PC-3 (cell line): Measurements from ENCODE around the gene CLDN24. TPM values are rescaled to one million over a fixed set of nuclear protein-coding genes. Genes with fewer than 3 reads are reported as not detected.

Source experiments
- ATAC-seq: fragments of 200-7000 bp; cut with Tn5 transposase; 2 replicates; pipeline ENCODE4 v1.9.1; 2020; ENCODE audit warnings: mild to moderate bottlenecking, moderate library complexity
- BruUV-seq: library from RNA; stranded (reverse); fragments of 400-500 nt; replicated peaks from 2 replicates; lab custom pipeline; 2021; lab: Mats Ljungman, UMichigan
- CTCF ChIA-PET: fragments of 300-600 bp; sonication (Branson Sonifier 250); formaldehyde crosslinking; loops from one replicate; lab custom pipeline; 2022; ENCODE audit warnings: antibody characterized with exemption; lab: Charles Lee
- POLR2A ChIA-PET: fragments of 300-600 bp; sonication (Branson Sonifier 250); formaldehyde crosslinking; loops from one replicate; lab custom pipeline; 2022; ENCODE audit warnings: antibody characterized with exemption; ENCODE audit not compliant: unreplicated experiment; lab: Charles Lee
- DNase-seq: peaks from one replicate; pipeline ENCODE4 v3.0.0-alpha.2; 2015
- H2AFZ ChIP-seq: fragments of 300-600 bp; sonication (generic); 2 replicates; pipeline ENCODE4 v1.6.0; 2016; ENCODE audit warnings: antibody characterized with exemption, low read length
- H3F3A ChIP-seq: fragments of 300-600 bp; sonication (generic); one replicate; pipeline ENCODE4 v1.6.0; 2017; ENCODE audit warnings: antibody characterized with exemption, low read length, control low read depth, mild to moderate bottlenecking; ENCODE audit not compliant: unreplicated experiment
- H3K27ac ChIP-seq: fragments of 300-600 bp; sonication (generic); 2 replicates; pipeline ENCODE4 v1.5.1; 2016; ENCODE audit warnings: mild to moderate bottlenecking, low read length
- H3K27me3 ChIP-seq: fragments of 300-600 bp; sonication (generic); 2 replicates; pipeline ENCODE4 v1.6.1; 2016; ENCODE audit warnings: low read length, mixed read lengths
- H3K36me3 ChIP-seq: fragments of 300-600 bp; sonication (generic); 2 replicates; pipeline ENCODE4 v1.6.1; 2016; ENCODE audit warnings: low read depth, mixed run types, low read length, mixed read lengths
- H3K4me1 ChIP-seq: fragments of 300-600 bp; sonication (generic); 2 replicates; pipeline ENCODE4 v1.5.1; 2016; ENCODE audit warnings: low read length; ENCODE audit not compliant: insufficient read depth
- H3K4me2 ChIP-seq: fragments of 300-600 bp; sonication (generic); 2 replicates; pipeline ENCODE4 v1.6.0; 2016; ENCODE audit warnings: low read length
- H3K4me3 ChIP-seq: fragments of 300-600 bp; sonication (generic); 2 replicates; pipeline ENCODE4 v1.5.1; 2016; ENCODE audit warnings: mild to moderate bottlenecking, low read length, mixed read lengths
- H3K79me2 ChIP-seq: fragments of 300-600 bp; sonication (generic); 2 replicates; pipeline ENCODE4 v1.6.1; 2017; ENCODE audit warnings: low read length, mixed read lengths
- H3K9ac ChIP-seq: fragments of 300-600 bp; sonication (generic); 2 replicates; pipeline ENCODE4 v1.6.0; 2016; ENCODE audit warnings: mild to moderate bottlenecking, low read length
- H3K9me2 ChIP-seq: fragments of 300-600 bp; sonication (generic); replicated peaks from 2 replicates; pipeline ENCODE4 v1.6.1; 2016; ENCODE audit warnings: mixed run types, low read length, mixed read lengths
- H3K9me3 ChIP-seq: fragments of 300-600 bp; sonication (generic); 2 replicates; pipeline ENCODE4 v1.6.1; 2016; ENCODE audit warnings: low read length, mixed read lengths
- H4K20me1 ChIP-seq: fragments of 300-600 bp; sonication (generic); 2 replicates; pipeline ENCODE4 v1.6.1; 2016; ENCODE audit warnings: low read length, mixed read lengths
- EZH2 ChIP-seq: fragments of 300-600 bp; sonication (generic); IDR thresholded peaks from one replicate; pipeline ENCODE4 v1.6.1; 2017; ENCODE audit warnings: antibody characterized with exemption, mild to moderate bottlenecking, low read length; ENCODE audit not compliant: unreplicated experiment
- EZH2phosphoT487 ChIP-seq: fragments of 300-600 bp; sonication (generic); IDR thresholded peaks from 2 replicates; pipeline ENCODE4 v1.6.1; 2018; ENCODE audit warnings: mild to moderate bottlenecking, antibody characterized with exemption, low read length, borderline replicate concordance
- intact Hi-C: fragments of 100-400 bp; cut with micrococcal nuclease; formaldehyde crosslinking; loops from 2 replicates; pipeline ENCODE4 v1.9.0; 2023
- total RNA-seq: library from RNA; depleted of rRNA; stranded (reverse); fragments of >200 nt; gene quantifications from 2 replicates; pipeline ENCODE4 v1.2.3, GENCODE V29; 2014
- TF ChIP-seq, protein P1 (sequence below): fragments of 300-600 bp; sonication (generic); conservative IDR thresholded peaks from 2 replicates; pipeline ENCODE4 v1.5.1; 2017; ENCODE audit warnings: antibody characterized with exemption, low read depth, mild to moderate bottlenecking, low read length

Gene CLDN24
- total RNA-seq, 1 experiment from 2014 or later: not detected

DNA sequence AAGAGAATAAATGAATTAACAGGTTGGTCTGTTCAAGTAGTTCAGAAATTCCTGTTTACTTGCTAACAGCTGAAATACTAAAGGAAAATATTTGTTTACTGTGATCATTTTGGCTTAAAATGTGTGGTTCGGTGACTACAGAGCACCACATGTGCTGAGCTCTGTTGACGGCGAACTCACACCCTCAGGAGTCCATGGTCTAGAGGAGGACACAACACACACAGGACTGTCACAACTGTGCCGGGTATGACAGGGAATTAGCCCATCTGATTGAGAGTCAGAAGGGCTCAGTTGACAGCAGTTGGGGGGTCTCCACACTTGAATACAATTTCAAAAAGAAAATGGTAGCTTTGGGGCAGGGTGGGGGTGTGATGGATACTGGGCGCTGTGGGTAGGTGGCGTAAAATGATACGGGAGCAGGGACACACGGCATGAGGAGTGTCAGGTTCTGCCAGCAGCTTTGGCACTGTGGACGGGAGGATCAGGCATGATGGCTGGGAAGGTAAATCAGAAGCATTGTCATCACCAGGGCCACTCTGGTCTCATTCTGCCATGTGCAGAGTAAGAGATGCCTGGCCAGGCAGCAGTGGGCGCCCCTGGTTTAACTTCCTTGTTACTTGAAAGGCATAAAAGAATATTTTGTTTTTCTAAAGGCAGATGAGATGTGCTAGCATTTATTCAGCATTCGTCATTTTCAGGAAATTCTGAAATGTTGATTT is 35.5 kb downstream of the CLDN24 start:
- H4K20me1 ChIP-seq: no peaks in the 10 kb centered on the region
- no TSS peak for BruUV-seq
- H3K4me1 ChIP-seq: peaks cover 16% of the 10 kb centered on the region; the same call in 1 of the 2 replicates
- H3K4me3 ChIP-seq: no peak overlapping the region
- no peak overlapping the region for H3K4me2 ChIP-seq
- no peaks in the 10 kb centered on the region for H3K9me2 ChIP-seq
- no peak overlapping the region for H3K27ac ChIP-seq
- no peaks in the 10 kb centered on the region for H3K79me2 ChIP-seq
- H3K9me3 ChIP-seq: no peaks in the 10 kb centered on the region
- H3K9ac ChIP-seq: no peak overlapping the region
- H3K36me3 ChIP-seq: peaks cover 7% of the 10 kb centered on the region; the same call in 1 of the 2 replicates
- no peak for TF ChIP-seq EZH2phosphoT487
- TF ChIP-seq, protein P1, sequence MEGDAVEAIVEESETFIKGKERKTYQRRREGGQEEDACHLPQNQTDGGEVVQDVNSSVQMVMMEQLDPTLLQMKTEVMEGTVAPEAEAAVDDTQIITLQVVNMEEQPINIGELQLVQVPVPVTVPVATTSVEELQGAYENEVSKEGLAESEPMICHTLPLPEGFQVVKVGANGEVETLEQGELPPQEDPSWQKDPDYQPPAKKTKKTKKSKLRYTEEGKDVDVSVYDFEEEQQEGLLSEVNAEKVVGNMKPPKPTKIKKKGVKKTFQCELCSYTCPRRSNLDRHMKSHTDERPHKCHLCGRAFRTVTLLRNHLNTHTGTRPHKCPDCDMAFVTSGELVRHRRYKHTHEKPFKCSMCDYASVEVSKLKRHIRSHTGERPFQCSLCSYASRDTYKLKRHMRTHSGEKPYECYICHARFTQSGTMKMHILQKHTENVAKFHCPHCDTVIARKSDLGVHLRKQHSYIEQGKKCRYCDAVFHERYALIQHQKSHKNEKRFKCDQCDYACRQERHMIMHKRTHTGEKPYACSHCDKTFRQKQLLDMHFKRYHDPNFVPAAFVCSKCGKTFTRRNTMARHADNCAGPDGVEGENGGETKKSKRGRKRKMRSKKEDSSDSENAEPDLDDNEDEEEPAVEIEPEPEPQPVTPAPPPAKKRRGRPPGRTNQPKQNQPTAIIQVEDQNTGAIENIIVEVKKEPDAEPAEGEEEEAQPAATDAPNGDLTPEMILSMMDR: no peak
- TF ChIP-seq EZH2: no peak
- DNase-seq: no peak
- intact Hi-C loops: no loop called here
- H3F3A ChIP-seq: no peaks in the 10 kb centered on the region
- H2AFZ ChIP-seq: no peak overlapping the region
- ChIA-PET CTCF (no interaction called here), POLR2A (no interaction called here)
- no peaks in the 10 kb centered on the region for H3K27me3 ChIP-seq
- ATAC-seq: no peak

DNA sequence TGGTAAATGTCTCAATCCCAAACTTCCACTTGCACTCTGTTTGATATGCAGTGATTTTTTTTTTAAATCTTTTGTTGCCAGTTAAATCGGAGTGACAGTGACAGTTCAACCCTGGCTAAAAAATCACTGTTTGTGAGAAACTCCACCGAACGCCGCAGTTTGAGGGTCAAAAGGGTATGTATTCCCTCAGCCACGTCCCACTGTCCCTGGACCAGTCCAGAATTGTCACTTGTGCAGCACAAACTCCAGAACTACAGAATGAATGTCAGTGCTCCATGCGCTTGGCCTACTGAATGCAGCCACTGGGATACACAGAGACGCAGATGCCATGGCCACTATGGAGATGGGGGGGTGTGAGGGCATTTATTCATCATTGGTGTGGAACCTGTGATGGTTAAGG is 36.3 kb downstream of the CLDN24 start:
- no peaks in the 10 kb centered on the region for H3K27me3 ChIP-seq
- intact Hi-C loops: loop anchor here (2.0 kb wide), 1 partner anchor 49 kb away; no protein-coding TSS in a partner anchor
- H3K79me2 ChIP-seq: no peaks in the 10 kb centered on the region
- ATAC-seq: no peak
- ChIA-PET CTCF (no interaction called here), POLR2A (no interaction called here)
- no peaks in the 10 kb centered on the region for H4K20me1 ChIP-seq
- H2AFZ ChIP-seq: no peak overlapping the region
- H3K9me2 ChIP-seq: no peaks in the 10 kb centered on the region
- DNase-seq: no peak
- no TSS peak for BruUV-seq
- TF ChIP-seq EZH2phosphoT487 (no peak), EZH2 (no peak)
- H3K4me2 ChIP-seq: no peak overlapping the region
- no peak overlapping the region for H3K9ac ChIP-seq
- H3K36me3 ChIP-seq: peaks cover 7% of the 10 kb centered on the region; the same call in 1 of the 2 replicates
- H3K4me3 ChIP-seq: no peak overlapping the region
- peaks cover 16% of the 10 kb centered on the region; the same call in 1 of the 2 replicates for H3K4me1 ChIP-seq
- H3K27ac ChIP-seq: no peak overlapping the region
- no peaks in the 10 kb centered on the region for H3F3A ChIP-seq
- H3K9me3 ChIP-seq: no peaks in the 10 kb centered on the region

DNA sequence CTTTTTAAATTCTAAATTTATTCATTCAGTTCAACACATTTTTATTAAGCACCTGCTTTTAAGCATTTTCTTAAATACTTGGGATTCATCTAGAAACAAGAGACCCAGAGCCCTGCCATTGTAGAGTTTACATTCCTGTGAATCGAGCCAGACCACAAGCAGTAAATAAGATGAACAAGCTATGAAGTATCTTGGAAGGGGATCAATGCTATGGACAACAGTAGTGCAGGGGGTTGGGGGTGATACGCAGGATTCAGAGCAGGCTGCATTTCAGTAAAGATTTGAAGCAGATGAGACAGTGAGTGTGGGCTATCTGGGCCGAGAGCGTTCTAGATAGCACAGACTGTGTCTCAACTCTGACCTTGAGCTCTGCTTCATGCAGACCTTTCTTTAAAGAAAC is 37.3 kb downstream of the CLDN24 start:
- no peak overlapping the region for H2AFZ ChIP-seq
- no peaks in the 10 kb centered on the region for H3K9me3 ChIP-seq
- H3K9me2 ChIP-seq: no peaks in the 10 kb centered on the region
- H3K27ac ChIP-seq: no peak overlapping the region
- no peak overlapping the region for H3K4me3 ChIP-seq
- no peak overlapping the region for H3K9ac ChIP-seq
- POLR2A ChIA-PET: no interaction called here
- CTCF ChIA-PET: no interaction called here
- H3K79me2 ChIP-seq: no peaks in the 10 kb centered on the region
- TF ChIP-seq EZH2 (no peak), EZH2phosphoT487 (no peak)
- TF ChIP-seq, protein P1: no peak
- peak; percentile 94 for ATAC-seq
- intact Hi-C loops: loop anchor here (2.0 to 5.0 kb wide), 2 partner anchors 50 to 122 kb away; no protein-coding TSS in a partner anchor
- DNase-seq: peak; percentile 48
- BruUV-seq: no TSS peak
- H3K4me2 ChIP-seq: no peak overlapping the region
- peaks cover 7% of the 10 kb centered on the region; the same call in 1 of the 2 replicates for H3K36me3 ChIP-seq
- peaks cover 16% of the 10 kb centered on the region; the same call in 1 of the 2 replicates for H3K4me1 ChIP-seq
- H3F3A ChIP-seq: no peaks in the 10 kb centered on the region
- H3K27me3 ChIP-seq: no peaks in the 10 kb centered on the region
- H4K20me1 ChIP-seq: no peaks in the 10 kb centered on the region
